Measurements from ENCODE around the gene RESF1.

Gene RESF1

DNA sequence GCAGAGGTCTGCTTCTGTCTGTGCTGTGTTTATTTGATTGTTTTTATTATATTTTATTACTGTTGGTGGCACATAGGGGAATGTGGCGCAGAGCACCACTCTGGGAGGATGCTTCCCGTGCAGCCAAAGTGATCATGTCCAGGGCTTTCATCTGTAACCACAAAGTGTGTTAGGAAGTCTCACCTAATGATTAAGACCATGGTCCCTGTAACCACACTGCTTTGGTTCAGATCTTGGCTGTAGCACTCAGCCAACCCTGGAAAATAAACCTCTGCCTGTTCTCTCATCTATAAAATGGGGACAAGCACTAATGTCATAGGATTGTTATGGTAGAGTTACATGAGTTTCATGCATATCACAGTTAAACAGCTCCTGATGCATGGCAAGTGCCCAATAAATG, 1.9 kb downstream of the RESF1 start:
- no peak for DNase-seq (ENCODE audit: low spot score)

DNA sequence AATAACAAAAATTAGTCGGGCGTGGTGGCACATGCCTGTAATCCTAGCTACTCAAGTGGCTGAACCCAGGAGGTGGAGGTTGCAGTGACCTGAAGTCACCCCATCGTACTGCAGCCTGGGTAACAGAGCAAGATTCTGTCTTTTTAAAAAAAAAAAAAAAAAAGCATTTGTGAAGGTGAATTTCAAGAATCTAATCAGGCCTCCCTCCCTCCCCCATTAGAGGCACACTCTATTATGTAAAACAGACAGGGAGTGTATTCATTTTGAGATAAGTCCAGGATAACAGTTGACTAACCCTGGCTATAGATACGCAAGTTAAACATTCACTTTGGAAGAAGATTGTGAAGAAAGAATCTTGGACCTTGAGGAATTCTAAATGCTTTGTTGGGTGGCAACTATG, 2.9 kb downstream of the RESF1 start:
- no peak for DNase-seq (ENCODE audit: low spot score)

DNA sequence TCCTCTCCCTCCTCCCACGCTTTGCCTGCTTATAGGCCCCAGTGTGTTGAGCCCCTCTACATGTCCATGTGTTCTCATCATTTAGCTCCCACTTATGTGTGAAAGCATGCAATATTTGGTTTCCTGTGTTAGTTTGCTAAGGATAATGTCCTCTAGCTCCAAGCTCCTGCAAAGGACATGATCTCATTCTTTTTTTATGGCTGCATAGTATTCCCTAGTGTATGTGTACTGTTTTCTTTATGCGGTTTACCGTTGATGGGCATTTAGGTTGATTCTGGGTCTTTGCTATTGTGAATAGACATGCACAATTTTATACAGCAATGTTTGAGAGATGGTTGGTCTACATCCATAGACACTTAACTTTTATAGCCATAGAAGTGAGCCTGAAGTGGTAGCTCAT, 5.1 kb downstream of the RESF1 start:
- DNase-seq (ENCODE audit: low spot score): no peak

DNA sequence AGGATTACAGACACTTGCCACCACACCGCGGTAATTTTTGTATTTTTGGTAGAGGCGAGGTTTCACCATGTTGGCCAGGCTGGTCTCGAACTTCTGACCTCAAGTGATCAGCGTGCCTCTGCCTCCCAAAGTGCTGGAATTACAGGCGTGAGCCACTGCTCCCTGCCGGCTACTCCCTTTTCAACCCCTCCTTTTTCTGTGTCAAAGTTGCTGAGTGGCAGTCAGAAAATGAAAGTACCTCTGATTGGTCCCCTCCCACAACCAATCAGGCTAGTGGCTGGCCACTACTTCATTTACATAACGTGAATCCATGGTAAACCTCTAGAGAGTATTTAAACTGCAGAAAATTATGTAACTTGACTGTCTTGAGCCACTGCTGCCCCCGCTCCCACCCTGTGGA, 5.9 kb downstream of the RESF1 start:
- no peak for DNase-seq (ENCODE audit: low spot score)

DNA sequence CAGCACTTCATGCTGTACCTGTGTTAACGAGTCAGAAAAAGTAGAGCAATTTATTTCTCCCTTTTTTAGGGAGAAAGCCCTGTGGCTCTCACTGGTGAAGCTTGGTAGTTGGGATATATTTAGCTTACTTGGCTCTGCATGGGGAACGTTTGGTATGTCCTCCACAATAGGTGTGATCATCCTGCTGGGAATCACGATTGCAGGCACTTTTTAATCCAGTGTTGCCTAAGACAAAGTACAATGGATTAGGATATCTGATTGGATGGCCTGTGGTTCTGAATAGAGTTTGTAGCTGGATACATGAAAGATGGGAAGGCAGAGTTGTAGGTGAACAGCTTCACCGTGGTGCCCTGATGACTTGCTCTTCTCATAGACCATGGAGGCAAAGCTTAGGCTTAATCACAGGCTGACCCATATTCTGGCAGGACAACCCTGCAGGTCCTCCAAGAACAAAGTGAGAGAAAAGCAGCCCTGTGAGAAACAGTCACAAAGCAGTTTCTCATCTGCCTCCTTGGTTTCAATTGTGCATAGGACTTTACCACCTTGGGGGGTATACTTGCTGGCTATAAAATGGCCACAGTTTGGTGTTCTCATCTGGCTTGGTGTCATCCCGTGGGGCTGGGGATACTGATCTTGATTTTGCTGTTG, 7.5 kb downstream of the RESF1 start:
- DNase-seq (ENCODE audit: low spot score): no peak

DNA sequence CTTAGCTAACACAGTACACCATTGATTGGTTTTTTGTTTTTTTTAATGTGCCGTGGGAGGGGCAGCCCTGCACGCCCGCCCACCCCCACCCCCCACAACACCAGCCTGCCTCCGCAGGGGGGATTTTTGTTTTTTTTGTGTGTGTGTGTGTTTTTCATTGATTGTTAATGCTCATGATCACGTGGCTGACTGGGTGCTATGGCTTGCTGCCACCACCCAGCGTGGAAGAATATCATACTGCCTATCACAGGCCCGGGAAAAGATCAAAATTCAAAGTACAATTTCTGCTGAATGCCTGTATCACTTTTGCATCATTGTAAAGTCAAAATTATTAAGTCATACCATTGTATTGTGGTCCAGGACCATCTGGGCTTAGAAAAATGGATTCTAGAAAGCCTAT, 8.3 kb downstream of the RESF1 start:
- no peak for DNase-seq (ENCODE audit: low spot score)

DNA sequence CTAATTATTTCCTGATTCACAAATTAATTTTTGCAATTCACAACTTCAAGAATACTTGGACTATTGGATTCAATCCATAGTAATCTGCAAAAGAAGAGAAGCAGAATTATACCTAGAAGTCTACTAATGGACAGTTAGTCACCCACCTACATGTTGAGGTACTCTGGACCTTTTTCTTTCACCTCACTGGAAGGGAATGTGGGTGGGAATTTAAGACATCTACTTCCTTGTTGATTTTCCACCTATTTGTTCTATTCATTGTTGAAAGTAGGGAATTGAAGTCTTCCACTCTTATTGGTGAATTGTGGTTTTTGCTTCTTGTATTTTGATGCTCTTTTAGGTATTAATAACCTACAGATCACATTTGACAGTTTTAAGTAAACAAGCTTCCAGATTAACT, 11.0 kb downstream of the RESF1 start:
- DNase-seq (ENCODE audit: low spot score): no peak

DNA sequence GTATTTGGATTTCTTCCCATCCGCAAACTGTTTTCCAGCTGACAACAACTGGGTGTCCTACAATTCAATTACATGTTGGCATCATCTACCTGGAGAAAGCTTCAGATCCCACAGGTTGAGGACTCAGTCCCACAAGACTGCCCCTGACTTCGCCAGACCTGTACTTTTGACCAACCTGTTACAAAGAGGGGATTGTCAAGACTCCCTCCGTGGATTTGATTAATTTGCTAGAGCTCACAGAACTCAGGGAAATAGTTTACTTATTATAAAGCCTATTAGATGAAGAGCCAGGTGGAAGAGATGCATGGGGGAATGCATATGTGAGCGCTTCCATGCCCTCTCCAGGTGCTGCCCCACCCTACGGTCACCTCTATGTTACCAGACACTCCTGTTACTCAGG, 14.6 kb downstream of the RESF1 start:
- no peak for DNase-seq (ENCODE audit: low spot score)

DNA sequence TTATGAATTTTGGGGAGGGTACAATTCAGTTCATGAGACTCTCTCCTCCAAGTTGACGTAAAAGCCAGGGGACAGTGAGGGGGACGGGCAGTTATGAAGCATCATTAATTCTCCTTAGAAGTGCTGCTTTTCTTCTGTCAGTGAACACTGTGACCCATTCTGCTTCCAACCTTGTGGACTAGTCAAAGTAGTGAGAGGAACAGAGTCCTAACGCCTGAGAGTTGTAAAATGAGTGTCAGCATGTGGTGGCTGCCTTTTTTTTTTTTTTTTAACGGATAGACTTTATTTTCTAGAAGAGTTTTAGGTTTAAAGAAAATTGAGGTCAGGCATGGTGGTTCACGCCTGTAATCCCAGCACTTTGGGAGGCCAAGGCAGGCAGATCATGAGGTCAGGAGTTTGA, 15.5 kb downstream of the RESF1 start:
- DNase-seq (ENCODE audit: low spot score): no peak

DNA sequence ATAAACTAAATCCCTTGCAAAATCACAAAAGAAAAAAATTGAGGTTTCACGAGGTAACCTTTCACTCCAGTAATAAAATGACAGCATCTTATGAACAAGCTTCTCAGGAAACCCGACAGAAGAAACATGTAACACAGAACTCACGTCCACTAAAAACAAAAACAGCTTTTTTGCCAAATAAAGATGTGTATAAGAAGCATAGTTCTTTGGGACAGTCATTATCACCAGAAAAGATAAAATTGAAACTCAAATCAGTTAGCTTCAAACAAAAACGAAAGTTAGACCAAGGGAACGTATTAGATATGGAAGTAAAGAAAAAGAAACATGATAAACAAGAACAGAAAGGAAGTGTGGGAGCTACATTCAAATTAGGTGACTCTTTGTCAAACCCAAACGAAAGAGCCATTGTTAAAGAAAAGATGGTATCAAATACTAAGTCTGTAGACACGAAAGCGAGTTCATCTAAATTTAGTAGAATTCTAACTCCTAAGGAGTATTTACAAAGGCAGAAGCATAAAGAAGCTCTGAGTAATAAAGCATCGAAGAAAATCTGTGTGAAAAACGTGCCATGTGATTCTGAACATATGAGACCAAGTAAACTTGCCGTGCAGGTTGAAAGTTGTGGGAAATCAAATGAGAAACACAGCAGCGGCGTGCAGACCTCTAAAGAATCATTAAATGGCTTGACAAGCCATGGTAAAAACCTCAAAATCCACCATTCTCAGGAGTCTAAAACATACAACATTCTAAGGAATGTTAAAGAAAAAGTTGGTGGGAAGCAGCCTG, 25.8 kb downstream of the RESF1 start:
- DNase-seq (ENCODE audit: low spot score): no peak

DNA sequence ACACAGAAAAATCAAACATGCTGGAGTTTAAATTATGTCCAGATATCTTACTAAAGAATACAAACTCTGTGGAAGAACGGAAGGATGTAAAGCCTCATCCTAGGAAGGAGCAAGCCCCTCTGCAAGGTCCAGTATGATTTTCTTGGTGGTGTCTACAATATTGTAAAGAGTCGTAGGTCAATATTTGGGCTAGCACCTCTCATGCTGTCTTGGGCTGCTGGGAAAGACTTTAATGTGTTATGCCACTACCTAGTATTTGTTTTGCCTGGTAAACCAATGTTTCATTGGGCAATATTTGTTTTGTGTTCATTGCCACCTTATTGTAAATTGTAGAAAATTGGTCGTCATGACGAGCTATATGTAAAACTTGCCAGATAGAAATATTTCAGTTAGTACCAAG, 26.6 kb downstream of the RESF1 start:
- DNase-seq (ENCODE audit: low spot score): no peak

DNA sequence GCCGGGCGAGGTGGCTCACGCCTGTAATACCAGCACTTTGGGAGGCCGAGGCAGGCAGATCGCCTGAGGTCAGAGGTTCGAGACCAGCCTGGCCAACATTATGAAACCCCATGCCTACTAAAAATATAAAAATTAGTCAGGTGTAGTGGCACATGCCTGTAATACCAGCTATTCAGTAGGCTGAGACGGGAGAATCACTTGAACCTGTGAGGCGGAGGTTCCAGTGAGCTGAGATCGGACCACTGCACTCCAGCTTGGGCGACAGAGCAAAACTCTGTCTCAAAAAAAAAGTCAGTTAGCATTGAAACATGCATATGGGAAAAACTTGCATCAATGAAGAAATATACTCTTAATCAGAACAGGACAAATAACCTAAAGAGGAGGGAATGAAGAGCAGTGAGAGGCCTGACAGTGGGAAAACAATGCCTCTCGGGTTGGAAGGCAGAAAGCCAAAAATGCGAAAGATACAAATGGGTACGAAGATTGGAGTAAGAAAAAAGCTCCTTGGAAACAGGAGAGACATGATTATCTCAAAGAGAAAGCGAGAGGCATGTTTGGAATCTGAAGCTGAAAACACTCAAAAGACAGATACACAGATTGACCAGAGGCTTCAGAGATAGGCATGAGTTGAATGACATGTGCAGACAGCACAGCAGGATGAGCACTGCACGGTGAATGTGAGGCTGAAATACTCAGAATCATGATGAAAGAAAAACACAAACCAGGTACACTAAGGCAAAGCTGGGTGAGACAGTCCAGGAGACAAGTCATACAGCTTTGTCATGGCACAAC, 30.6 kb downstream of the RESF1 start:
- no peak for DNase-seq (ENCODE audit: low spot score)

DNA sequence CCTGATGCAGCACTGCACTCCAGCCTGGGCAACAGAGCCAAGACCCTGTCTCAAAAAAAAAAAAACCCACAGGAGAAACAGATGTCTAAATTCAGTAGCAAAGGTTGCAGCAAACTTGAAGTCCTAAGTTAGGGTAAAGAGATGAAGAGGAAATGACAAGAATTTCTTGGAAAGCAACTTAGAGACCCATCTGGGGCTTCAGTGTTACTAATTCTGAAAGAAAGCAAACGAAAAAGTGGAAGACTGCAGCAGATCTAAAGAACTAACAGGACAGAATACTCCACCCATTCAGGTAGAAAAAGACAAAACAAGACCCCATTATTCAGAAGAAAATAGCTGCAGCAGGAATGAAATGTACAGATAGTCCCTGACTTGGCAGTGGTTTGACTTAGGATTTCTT, 31.9 kb downstream of the RESF1 start:
- no peak for DNase-seq (ENCODE audit: low spot score)

DNA sequence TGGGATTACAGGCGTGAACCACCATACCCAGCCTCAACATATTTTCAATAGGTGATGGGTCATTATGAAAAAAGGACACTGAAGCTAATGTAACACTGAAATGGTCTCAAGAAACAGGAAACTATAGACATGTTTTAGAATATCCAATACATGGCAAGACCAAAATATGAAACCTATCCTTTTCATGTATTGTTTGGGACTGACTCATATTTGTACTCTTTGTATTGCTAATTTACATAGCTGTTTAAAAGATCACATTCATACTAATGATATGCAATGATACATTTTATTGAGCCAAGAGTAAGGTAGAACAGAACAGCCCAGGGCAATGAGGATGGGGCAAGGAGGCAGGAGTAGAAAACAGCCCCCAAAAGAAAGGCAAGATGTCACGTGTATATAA, 32.6 kb downstream of the RESF1 start:
- no peak for DNase-seq (ENCODE audit: low spot score)

DNA sequence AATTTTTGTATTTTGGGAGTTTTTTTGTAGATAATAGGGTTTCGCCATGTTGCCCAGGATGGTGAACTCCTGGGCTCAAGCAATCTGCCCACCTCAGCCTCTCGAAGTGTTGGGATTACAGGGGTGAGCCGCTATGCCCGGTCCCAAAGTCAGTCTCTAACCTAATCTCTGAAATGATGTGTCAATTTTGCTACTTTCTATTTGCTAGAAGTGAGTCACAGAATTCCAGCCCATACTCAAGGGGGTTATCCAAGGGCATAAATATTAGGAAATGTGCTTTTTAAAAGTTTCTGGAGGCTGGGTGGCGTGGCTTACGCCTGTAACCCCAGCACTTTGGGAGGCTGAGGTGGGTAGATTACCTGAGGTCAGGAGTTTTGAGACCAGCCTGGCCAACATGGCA, 40.5 kb downstream of the RESF1 start:
- no peak for DNase-seq (ENCODE audit: low spot score)

DNA sequence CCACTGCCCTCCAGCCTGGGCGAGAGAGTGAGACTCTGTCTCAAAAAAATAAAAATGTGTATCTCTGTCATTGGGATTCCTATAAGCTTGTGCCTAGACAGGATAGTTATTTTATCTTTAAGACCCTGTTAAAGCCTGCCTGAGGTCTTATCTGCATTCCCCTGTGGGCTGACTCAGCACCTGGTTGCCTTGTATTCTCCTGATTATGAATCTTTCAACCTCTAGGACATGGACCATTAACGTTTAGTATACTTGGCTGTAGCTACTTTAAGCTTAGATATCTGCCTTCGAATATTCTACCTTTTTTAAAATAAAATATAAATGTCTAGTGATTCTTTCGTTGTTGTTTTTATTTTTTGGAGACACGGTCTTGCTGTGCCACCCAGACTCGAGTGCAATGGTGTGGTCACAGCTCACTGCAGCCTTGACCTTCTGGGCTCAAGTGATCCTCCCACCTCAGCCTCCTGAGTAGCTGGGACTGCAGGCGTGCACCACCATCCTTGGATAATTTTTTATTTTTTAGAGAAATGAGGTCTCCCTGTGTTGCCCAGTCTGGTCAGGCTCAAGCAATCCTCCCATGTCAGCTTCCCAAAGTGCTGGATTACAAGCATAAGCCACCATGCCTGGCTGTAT, 41.3 kb downstream of the RESF1 start:
- no peak for DNase-seq (ENCODE audit: low spot score)

DNA sequence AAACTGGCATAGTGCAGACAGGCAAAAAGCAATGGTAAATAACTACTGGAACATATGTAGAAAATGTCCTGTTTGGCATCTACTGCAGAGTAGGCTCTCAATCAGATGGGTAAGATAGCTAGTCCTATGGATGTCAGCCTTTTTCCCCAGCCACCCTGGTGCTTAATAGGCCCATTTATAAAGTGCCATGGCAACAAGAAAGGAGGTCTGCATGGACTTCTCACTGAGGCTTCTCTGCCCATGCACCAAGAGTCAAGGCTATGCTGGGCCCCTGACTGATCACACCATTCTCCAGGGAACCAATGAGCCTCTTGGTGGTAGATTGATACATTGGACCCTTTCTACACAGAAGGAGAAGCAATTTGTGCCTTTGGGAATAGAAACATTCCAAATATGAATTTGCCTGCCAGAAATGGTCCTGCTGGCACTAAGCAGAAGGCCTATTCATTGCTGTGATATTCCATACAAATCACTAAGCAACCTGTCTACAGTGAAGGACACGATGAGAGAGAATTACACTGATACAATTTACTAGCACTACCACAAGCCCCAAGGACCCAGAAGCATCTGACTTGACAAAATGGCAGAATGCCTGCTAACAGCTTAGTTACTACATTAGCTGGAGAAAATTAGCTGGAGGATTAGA, 43.8 kb downstream of the RESF1 start:
- DNase-seq (ENCODE audit: low spot score): no peak

DNA sequence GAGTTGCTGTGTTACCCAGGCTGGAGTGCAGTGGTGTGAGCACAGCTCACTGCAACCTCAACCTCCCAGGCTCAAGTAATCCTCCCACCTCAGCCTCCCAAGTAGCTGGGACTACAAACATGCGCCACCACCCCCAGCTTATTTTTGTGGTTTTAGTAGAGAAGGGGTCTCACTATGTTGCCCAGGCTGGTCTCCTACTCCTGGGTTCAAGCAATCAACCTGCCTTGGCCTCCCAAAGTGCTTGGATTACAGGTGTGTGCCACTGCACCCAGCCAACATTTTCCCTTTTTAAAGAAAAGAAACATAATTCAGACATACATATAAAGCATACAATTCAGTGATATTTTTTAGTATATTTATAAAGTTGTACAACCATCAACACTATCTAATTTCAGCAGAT, 44.4 kb downstream of the RESF1 start:
- DNase-seq (ENCODE audit: low spot score): no peak

DNA sequence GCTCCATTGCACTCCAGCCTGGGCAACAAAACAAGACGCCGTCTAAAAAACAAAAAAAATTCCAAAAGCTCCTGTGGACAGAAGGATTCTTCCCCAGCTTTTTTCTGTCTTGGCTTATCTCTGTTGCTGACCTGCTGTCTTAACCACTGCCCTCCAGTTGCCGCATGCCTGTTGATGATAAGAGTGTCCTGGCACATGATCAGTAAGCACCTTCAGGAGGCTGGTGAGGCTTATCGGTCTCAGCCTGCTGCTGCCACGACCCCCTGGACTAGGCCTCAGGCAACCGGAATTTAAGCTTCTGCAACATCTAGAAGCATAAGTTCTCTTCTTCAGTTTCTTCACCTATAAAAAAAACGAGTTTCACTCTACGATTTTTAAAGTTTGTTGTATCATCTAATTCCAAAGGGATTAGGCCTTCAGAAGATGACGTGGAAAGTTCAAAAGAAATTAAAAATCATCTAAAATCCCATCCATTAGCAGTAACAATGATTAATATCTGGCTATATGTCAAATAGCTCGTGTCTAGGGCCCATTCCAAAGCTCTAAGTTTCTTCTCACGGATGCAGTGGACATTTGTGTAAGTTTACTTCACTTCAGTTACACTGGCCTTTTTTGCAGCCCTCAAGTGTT, 46.4 kb downstream of the RESF1 start:
- no peak for DNase-seq (ENCODE audit: low spot score)
